HepG2 (cell line): ENCODE measurements around the gene EPHA6. TPM values are rescaled to one million over a fixed set of nuclear protein-coding genes. Genes with fewer than 3 reads are reported as not detected.
"Not testable (repeated sequence)": the region's sequence is repeated elsewhere in the genome, so short reads cannot be mapped to it uniquely, and the experiment has no call there.

ENCODE experiments used
- ATAC-seq: fragments of 200-7000 bp; cut with Tn5 transposase; 3 replicates; pipeline ENCODE4 v1.9.1; 2020; ENCODE audit warnings: mild to moderate bottlenecking, moderate library complexity
- BruUV-seq: library from RNA; stranded (reverse); fragments of 400-500 nt; replicated peaks from 2 replicates; lab custom pipeline; 2021; lab: Mats Ljungman, UMichigan
- CTCF ChIA-PET: fragments of 300-600 bp; formaldehyde crosslinking; extraction: SDS; loops from one replicate; lab custom pipeline; 2021; ENCODE audit warnings: low total read pairs, inconsistent platforms, low intra/inter-chr PET ratio; lab: Yijun Ruan, JAX
- POLR2A ChIA-PET: fragments of 350-600 bp; sonication (Branson Sonifier 250); formaldehyde crosslinking; loops from one replicate; lab custom pipeline; 2020; ENCODE audit warnings: antibody characterized with exemption, inconsistent platforms; lab: Yijun Ruan, JAX
- DNase-seq: peaks from one replicate; pipeline ENCODE4 v3.0.0-alpha.2; 2015; ENCODE audit warnings: low spot score
- FAIRE-seq: peaks from 3 replicates; lab custom pipeline; 2011; peaks lifted over from hg19 to GRCh38; lab: Jason Lieb, UNC
- H2AFZ ChIP-seq: one replicate; pipeline ENCODE4 v1.6.1; 2011; ENCODE audit warnings: low read length, inconsistent platforms
- H3K27ac ChIP-seq: fragments of 300-600 bp; 3 replicates; pipeline ENCODE4 v1.8.0; 2011; ENCODE audit warnings: mixed run types, mild to moderate bottlenecking, mixed read lengths, low read length, inconsistent platforms; ENCODE audit not compliant: insufficient read depth; ENCODE audit errors: extremely low read length
- H3K27me3 ChIP-seq, 2 experiments: fragments of 200-600 bp in 1 of 2; 2 replicates in 1 of 2; 3 replicates in 1 of 2; pipeline versions ENCODE4 v1.6.0 to v1.8.0; 2011; ENCODE audit warnings: low read length in 2 of 2, mild to moderate bottlenecking in 2 of 2, moderate library complexity in 2 of 2, inconsistent platforms in 1 of 2; ENCODE audit not compliant: insufficient read depth in 2 of 2, control insufficient read depth in 1 of 2
- H3K36me3 ChIP-seq, 2 experiments: fragments of 200-600 bp in 1 of 2; replicated peaks in 1 of 2; 2 replicates in 1 of 2; 3 replicates in 1 of 2; pipeline versions ENCODE4 v1.5.1 to v1.8.0; 2011; ENCODE audit warnings: low read length in 2 of 2, inconsistent platforms in 1 of 2; ENCODE audit not compliant: insufficient read depth in 2 of 2, control insufficient read depth in 1 of 2
- H3K4me1 ChIP-seq: 2 replicates; pipeline ENCODE4 v1.5.1; 2012; ENCODE audit warnings: low read length, inconsistent platforms; ENCODE audit not compliant: insufficient read depth
- H3K4me2 ChIP-seq: 2 replicates; pipeline ENCODE4 v1.6.0; 2011; ENCODE audit warnings: low read depth, low read length, inconsistent platforms
- H3K4me3 ChIP-seq, 3 experiments: fragments of 200-600 bp in 1 of 3; sonication (generic), shearing (Covaris generic) in 1 of 3; replicated peaks in 1 of 3; 2 replicates each; pipeline ENCODE4 v1.5.1; 2011 to 2016; ENCODE audit warnings: low read length in 3 of 3, inconsistent platforms in 2 of 3, low read depth in 2 of 3, mild to moderate bottlenecking in 2 of 3, control low read depth in 1 of 3, mixed read lengths in 1 of 3; ENCODE audit not compliant: insufficient read depth in 1 of 3
- H3K79me2 ChIP-seq: one replicate; pipeline ENCODE4 v1.6.1; 2011; ENCODE audit warnings: low read length, inconsistent platforms; ENCODE audit not compliant: insufficient read depth
- H3K9ac ChIP-seq: 2 replicates; pipeline ENCODE4 v1.6.0; 2011; ENCODE audit warnings: mild to moderate bottlenecking, low read depth, low read length, inconsistent platforms; ENCODE audit not compliant: insufficient read depth
- H3K9me3 ChIP-seq: 2 replicates; pipeline ENCODE4 v1.5.1; 2012; ENCODE audit warnings: mild to moderate bottlenecking, low read length
- H4K20me1 ChIP-seq: 2 replicates; pipeline ENCODE4 v1.6.0; 2011; ENCODE audit warnings: inconsistent platforms, mild to moderate bottlenecking, low read length, moderate library complexity; ENCODE audit not compliant: insufficient read depth
- ARID3A ChIP-seq: IDR thresholded peaks from 2 replicates; pipeline ENCODE4 v1.6.1; 2012; ENCODE audit warnings: low read depth, low read length, improper control_type of control experiment
- BATF2 ChIP-seq: sonication (generic); formaldehyde crosslinking; IDR thresholded peaks from 2 replicates; pipeline ENCODE4 v1.8.0; 2022; ENCODE audit warnings: mild to moderate bottlenecking, missing genetic modification reagents, moderate library complexity
- EP300 ChIP-seq, 3 experiments: sonication (generic) in 1 of 3; formaldehyde crosslinking in 1 of 3; IDR thresholded peaks; 2 replicates each; pipeline versions ENCODE4 v1.5.1 to v1.6.1; 2011 to 2020; ENCODE audit warnings: low read depth in 2 of 3, low read length in 2 of 3, borderline replicate concordance in 1 of 3, improper control_type of control experiment in 1 of 3, mild to moderate bottlenecking in 1 of 3, missing genetic modification reagents in 1 of 3, moderate library complexity in 1 of 3
- MEF2D ChIP-seq: sonication (generic); formaldehyde crosslinking; IDR thresholded peaks from 2 replicates; pipeline ENCODE4 v1.5.1; 2020; ENCODE audit warnings: mild to moderate bottlenecking, missing genetic modification reagents
- SCMH1 ChIP-seq: sonication (generic); formaldehyde crosslinking; IDR thresholded peaks from 2 replicates; pipeline ENCODE4 v1.9.0; 2021; ENCODE audit warnings: missing genetic modification reagents, mild to moderate bottlenecking, borderline replicate concordance
- SRSF4 ChIP-seq: fragments of 200-400 bp; formaldehyde crosslinking; IDR thresholded peaks from one replicate; pipeline ENCODE4 v1.6.1; 2018; ENCODE audit warnings: mild to moderate bottlenecking, low read depth, low read length, moderate library complexity; ENCODE audit not compliant: poor library complexity, severe bottlenecking
- TCF7 ChIP-seq: sonication (generic); IDR thresholded peaks from 2 replicates; pipeline ENCODE4 v1.6.1; 2016; ENCODE audit warnings: antibody characterized with exemption, low read depth
- TSC22D2 ChIP-seq: sonication (generic); formaldehyde crosslinking; IDR thresholded peaks from 2 replicates; pipeline ENCODE4 v1.5.1; 2020; ENCODE audit warnings: missing genetic modification reagents, mild to moderate bottlenecking, borderline replicate concordance
- ZBTB38 ChIP-seq: sonication (generic); formaldehyde crosslinking; IDR thresholded peaks from 2 replicates; pipeline ENCODE4 v1.5.1; 2020; ENCODE audit warnings: mild to moderate bottlenecking, missing genetic modification reagents
- ZNF136 ChIP-seq: sonication (generic); formaldehyde crosslinking; IDR thresholded peaks from 2 replicates; pipeline ENCODE4 v1.8.1; 2022; ENCODE audit warnings: low read depth, mild to moderate bottlenecking, moderate library complexity, missing genetic modification reagents
- ZNF331 ChIP-seq: sonication (generic); formaldehyde crosslinking; IDR thresholded peaks from 2 replicates; pipeline ENCODE4 v1.4.0; 2020; ENCODE audit warnings: missing genetic modification reagents
- ZNF33B ChIP-seq: sonication (generic); formaldehyde crosslinking; IDR thresholded peaks from 2 replicates; pipeline ENCODE4 v1.5.1; 2020; ENCODE audit warnings: mild to moderate bottlenecking, missing genetic modification reagents
- ZNF414 ChIP-seq: sonication (generic); formaldehyde crosslinking; IDR thresholded peaks from 2 replicates; pipeline ENCODE4 v1.5.0; 2020; ENCODE audit warnings: missing genetic modification reagents
- ZNF772 ChIP-seq: sonication (generic); formaldehyde crosslinking; IDR thresholded peaks from 2 replicates; pipeline ENCODE4 v1.5.0; 2020; ENCODE audit warnings: mild to moderate bottlenecking, missing genetic modification reagents
- WGBS: methylation state at CpG from one replicate; pipeline ENCODE4 v1.1.6; 2017; ENCODE audit warnings: low lambda C conversion rate; 5-methylcytosine and 5-hydroxymethylcytosine counted together
- in situ Hi-C: cut with HindIII; loops from 2 replicates; pipeline ENCODE4 v1.10.0; 2017; ENCODE audit warnings: low pct_unique_long_range_greater_than_20kb; ENCODE audit not compliant: extremely low pct_ligation_motif_present
- intact Hi-C: fragments of 100-400 bp; cut with micrococcal nuclease; formaldehyde crosslinking; loops from one replicate; pipeline ENCODE4 v1.10.0; 2022; ENCODE audit not compliant: unreplicated experiment
- polyA plus RNA-seq, 8 experiments: library from polyadenylated mRNA; depleted of rRNA in 3 of 8; stranded (reverse) in 7 of 8; unstranded in 1 of 8; fragments of >200 nt; fragmentation: Illumina TruSeq in 4 of 8; extraction: Trizol in 4 of 8; gene quantifications; 2 replicates each; pipeline versions ENCODE4 v1.2.1 to v1.2.3, GENCODE V29; 2011 to 2016; ENCODE audit warnings: low read depth in 4 of 8, missing spikeins in 1 of 8, mixed read lengths in 1 of 8; ENCODE audit not compliant: insufficient read depth in 1 of 8
- total RNA-seq, 5 experiments: library from RNA; depleted of rRNA; stranded (reverse); fragments of >200 nt; fragmentation: Illumina TruSeq; extraction: Trizol; gene quantifications; 2 replicates each; pipeline ENCODE4 v1.2.3, GENCODE V29; 2016; ENCODE audit warnings: low read depth in 1 of 5

Gene EPHA6
- total and polyA plus RNA-seq, 2 of the 13 experiments (the other 11 are each of a cell fraction or from before 2014, with no cell fraction given), result not detected

- TF ChIP-seq SCMH1 (CRISPR knock-in tag) (no peak), ZNF331 (CRISPR knock-in tag) (no peak)
- TF ChIP-seq, all 625 proteins: peak for 0
These were observed 798.7 kb downstream of the EPHA6 start (continued) for GRCh38 chr3:97613139-97613538.

GRCh38 chr3:97620514-97620913 lies 806.1 kb downstream of the EPHA6 start:
- DNase-seq, H3K36me3 ChIP-seq, POLR2A ChIA-PET, FAIRE-seq, BruUV-seq, ATAC-seq, H2AFZ ChIP-seq, H3K4me3 ChIP-seq, H3K9ac ChIP-seq, H3K9me3 ChIP-seq, in situ Hi-C loops, H3K27ac ChIP-seq, intact Hi-C loops, H3K27me3 ChIP-seq, H4K20me1 ChIP-seq, H3K4me2 ChIP-seq, H3K4me1 ChIP-seq, CTCF ChIA-PET, H3K79me2 ChIP-seq: not testable (repeated sequence)
- WGBS, result 0% methylated on average over 1 of the region's 1 CpG

GRCh38 chr3:97636465-97636864 lies 822.1 kb downstream of the EPHA6 start:
- CTCF ChIA-PET, result no interaction called here
- Histone ChIP-seq H4K20me1 (no peaks in the 10 kb centered on the region), H3K4me3 (no peak overlapping the region), H2AFZ (no peak overlapping the region), H3K9me3 (no peaks in the 10 kb centered on the region), H3K4me1 (no peaks in the 10 kb centered on the region), H3K4me2 (no peak overlapping the region), H3K27me3 (no peaks in the 10 kb centered on the region), H3K9ac (no peak overlapping the region), H3K27ac (no peak overlapping the region), H3K36me3 (no peaks in the 10 kb centered on the region), H3K79me2 (no peaks in the 10 kb centered on the region)
- no TSS peak for BruUV-seq
- intact Hi-C loops, result no loop called here
- FAIRE-seq, result no peak
- WGBS, result 4% methylated on average over 1 of the region's 1 CpG
- POLR2A ChIA-PET, result no interaction called here
- in situ Hi-C loops, result no loop called here
- no peak for ATAC-seq
- DNase-seq, result no peak
- TF ChIP-seq TCF7 (no peak), SRSF4 (no peak), ZBTB38 (CRISPR knock-in tag) (no peak), EP300 (IDR thresholded peaks at IDR 0.05; ENCODE audit: low read depth in 2 of 2, low read length in 2 of 2) (no peak), EP300 (CRISPR knock-in tag; IDR thresholded peaks at IDR 0.05; ENCODE audit: borderline replicate concordance) (no peak), ZNF136 (CRISPR knock-in tag) (no peak), ZNF772 (CRISPR knock-in tag) (no peak), ZNF33B (no peak), ZNF414 (no peak), ARID3A (no peak), BATF2 (CRISPR knock-in tag) (no peak), TSC22D2 (no peak), MEF2D (CRISPR knock-in tag) (no peak)
